ENCODE measurements around the gene TOX3.

The TOX3 gene

DNA sequence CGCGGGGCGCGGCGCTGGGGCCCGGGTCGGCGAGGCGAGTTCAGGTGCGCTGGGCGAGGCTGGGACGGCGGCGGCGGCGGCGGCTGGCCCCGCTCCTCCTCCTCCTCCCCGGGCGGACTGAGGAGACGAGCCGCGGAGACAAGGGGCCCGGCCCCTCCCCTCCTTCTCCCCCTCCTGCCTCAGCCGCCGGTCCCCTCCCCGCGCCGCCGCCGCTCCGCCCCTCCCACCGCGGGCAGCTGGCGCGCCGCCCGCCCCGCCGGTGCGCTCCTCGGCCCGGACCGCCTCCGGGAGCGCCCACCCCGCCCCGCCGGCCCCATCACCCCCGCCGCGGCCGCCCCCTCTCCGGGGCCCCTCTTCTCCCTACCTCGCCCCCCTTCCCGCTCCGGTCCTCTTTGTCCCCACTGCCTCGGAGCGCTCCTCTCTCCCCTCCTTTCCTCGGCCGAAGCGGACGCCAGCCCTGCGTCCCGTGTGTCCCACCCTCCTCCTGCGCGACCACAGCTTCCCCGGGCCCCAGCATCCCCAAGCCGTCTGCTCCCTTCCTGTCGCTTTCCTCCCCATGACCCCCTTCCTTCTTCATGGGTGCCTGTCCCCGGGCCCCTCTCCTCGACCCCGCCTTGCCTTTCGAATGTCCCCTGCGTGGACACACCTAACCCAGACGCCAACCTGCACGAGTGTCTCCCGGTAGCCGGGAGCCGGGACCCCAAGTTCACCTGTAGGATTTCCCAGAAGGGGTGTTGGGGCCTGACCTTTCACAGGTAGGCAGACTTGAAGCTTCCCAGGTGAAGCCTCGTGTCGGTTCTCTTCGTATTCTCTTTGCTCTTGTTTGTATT is at the start of gene TOX3:
TSS of gene TOX3 (minus strand) at position 140 of the 830 bp plus-strand sequence. CDS start 420 bp downstream, outside the sequence.
- DNase-seq = peak; percentile 27

DNA sequence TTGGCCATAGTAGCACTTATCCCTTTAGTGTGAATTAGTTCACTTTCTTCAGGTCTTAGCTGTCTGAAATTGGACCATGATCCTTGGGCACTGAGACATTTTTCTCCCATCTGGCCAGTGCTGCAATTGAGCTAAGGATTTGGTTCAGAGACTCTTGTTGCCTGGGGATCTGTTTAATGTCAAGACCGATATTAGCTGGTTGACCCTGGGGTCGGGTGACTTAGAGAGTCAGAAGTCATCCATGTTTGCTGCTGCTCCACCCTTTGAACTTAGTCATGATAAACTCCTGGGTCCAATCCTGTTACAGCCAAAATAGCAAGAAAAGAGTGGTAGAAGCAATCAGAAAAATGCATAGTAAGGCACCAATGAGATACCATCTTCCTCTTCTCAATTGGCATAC is 45.8 kb upstream of the TOX3 start:
- no peak for DNase-seq

- no peak for DNase-seq
These were observed 45.1 kb upstream of the TOX3 start for GRCh38 chr16:52591934-52592592.

DNA sequence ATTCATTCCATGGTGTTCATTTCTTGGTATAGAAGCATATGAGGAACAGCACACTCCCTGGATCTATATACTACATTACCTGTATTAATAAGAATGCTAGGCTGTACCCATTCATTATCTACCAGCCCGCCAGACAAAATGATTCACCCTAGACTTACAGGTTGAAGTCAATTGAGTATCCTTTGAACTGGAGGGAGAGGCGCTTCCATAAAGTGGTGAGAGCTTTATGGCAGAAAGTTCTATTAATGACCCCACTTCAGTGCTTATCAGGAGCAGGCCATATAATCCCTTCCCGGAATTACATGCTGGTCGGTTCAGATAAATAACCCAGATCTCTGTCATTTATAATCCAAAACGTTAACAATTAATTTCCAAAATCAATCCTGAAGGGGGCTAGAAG is 44.5 kb upstream of the TOX3 start:
- DNase-seq = no peak

DNA sequence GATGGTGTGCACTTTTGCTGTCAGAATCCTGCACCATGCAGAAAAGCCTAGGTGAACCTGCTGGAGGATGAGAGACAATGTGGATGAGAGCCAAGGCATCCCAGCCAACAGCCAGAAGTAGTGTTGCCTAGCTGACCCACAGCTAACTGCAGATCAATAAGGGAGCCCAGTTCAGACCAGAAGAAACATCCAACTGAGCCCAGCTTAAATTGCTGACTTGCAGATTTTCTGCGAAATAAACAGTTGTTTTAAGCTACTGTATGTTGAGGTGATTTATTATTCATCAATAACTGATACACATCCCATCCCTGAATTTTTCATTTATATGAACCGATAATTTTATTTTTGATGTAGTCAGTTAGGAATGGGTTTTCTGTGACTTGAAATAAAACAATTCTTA is 39.2 kb upstream of the TOX3 start:
- no peak for DNase-seq

GRCh38 chr16:52584354-52585320 is 37.7 kb upstream of the TOX3 start:
- no peak for DNase-seq

GRCh38 chr16:52581530-52581929 is 34.6 kb upstream of the TOX3 start:
- no peak for DNase-seq

DNA sequence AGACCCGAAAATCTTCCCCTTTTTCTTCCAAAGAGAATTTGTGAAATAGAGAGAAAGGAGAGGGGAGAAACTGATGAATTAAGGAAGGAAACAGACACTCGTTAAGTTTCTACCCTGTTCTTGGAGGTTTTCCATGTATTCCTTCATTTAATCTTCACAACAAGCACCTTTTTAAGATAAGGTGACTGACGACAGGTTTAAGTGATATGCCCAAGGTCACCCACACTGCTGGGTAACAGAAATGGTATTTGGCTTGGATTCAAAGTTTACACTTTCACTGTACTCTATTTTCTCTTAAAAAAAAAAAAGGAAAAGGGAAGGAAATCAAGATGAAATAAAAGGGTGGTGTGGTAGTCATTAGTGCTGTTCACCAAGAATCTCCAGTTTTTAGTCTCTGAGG is 33.5 kb upstream of the TOX3 start:
- DNase-seq = no peak

DNA sequence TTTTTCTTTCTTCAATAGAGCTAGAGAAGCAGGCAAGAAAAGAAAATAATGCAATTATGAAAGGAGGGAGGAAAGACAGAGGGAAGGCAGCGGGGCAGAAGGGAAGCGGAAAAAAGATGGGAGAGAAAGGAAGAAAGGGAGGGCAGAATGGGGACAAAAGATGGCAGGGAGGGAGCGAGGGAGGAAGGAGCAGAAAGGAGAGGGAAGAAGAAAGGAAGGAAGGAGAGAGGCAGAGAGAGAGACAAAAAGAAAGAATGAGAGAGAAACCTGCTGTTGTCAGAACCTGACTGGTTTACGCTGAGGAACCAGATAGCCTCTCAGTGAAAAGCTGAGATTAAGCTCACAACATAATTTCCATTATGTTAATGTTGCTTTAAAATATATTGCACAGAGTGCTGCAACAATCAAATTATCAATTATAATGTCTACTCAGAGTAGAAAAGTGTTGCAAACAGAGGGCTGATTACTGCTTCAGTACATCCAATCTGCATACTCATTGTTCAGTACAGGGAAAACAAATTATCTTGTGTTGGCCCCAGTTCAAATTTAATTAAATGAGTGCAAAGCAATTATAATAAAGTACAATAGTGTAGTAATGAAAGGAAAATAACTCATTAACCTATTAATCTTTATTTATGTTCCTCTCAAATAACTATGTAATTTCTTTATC is 32.0 kb upstream of the TOX3 start:
- no peak for DNase-seq

DNA sequence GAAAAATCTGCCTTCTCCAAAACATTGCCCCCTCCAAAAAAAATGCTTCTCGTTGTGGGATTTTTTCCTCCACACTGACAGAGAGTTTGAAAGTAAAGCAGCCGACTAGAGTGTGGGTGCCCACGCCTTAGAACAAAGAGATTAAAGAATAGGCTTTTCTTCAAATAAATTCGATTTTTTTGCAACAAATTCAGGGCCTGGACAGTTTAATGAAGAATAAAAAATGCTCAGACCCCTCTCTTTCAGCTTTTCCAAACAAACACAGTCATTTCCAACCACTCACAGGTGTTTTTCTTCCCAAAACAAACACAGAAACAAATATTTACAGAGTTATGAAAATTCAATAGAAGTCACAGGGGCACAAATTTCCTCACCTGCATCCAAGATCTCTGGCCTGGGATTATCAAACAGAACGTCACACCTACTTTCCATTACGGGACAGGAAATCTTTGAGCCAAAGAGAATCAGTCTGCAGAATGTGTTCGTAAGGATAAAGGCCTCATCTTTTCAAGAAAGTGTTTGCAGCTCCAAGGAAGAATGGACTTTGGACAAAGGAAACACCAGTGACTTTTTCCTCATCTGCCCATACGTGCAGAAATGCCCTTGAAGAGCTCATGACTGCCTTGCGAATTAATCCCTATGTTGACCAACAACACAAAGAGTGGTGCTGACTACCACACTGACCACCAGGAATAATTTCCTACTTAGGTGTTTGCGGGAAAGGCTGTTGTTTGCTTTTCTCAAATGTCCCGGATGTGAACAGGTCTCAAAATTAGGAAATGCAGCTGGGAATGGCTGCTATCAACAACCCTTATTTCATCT is 31.3 kb upstream of the TOX3 start:
- DNase-seq = peak; percentile 18

DNA sequence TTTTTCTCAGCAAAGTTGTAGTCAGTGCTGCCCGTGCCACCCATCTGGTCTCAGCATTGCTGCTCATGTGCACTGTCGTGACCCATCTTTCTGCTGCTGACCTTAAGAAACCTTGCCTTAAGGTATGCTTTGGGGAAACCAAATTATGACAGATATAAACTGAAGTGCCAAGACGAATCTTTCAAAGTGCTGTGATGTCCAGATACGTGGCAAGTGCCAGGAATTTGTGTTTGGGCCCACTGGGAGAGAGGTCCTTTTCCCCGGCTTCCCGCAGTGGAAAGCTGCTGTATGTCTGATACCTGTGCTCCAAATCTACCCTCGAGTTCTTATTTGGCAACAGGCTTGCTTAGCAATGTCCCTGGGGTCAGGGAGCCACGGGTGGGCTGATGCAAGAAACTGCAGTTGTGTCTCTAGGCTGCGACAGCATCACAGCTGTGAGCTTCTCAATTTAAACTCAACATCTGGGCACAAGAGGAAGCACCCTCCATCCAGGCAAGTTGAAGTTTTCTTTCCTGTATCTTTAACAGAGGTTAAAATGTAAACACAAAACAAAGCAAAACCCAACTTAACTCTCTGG is 30.3 kb upstream of the TOX3 start:
- no peak for DNase-seq

GRCh38 chr16:52573365-52574299 is 26.7 kb upstream of the TOX3 start:
- no peak for DNase-seq

- DNase-seq = no peak
These were observed 25.7 kb upstream of the TOX3 start for GRCh38 chr16:52572656-52573055.

- no peak for DNase-seq
These were observed 23.6 kb upstream of the TOX3 start for GRCh38 chr16:52570495-52571091.

- no peak for DNase-seq
These were observed 22.8 kb upstream of the TOX3 start for GRCh38 chr16:52569701-52570100.

GRCh38 chr16:52568983-52569690 is 22.2 kb upstream of the TOX3 start:
- no peak for DNase-seq

GRCh38 chr16:52568495-52568894 is 21.6 kb upstream of the TOX3 start:
- no peak for DNase-seq

DNA sequence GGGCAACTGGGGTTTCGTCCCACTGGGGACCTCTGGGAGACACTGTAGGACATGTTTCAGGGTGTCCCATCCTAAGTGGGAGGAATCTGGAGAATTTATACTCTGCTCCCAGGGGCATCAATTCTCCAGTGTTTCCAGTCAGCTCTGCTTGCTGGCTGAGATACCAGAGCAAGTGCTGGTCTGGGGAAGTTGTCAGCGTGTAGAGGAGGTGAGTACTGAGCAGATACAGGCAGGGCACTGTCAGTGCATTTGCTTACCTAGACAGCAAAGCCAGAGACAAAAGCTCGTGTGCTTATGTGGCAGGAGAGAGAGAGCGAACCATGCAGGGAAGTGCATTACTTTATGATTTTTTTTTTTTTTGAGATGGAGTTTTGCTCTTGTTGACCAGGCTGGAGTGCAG is 20.2 kb upstream of the TOX3 start:
- DNase-seq = no peak
